HepG2 (cell line): ENCODE measurements around the gene CA14. TPM values are rescaled to one million over a fixed set of nuclear protein-coding genes. Genes with fewer than 3 reads are reported as not detected.
A peak's percentile ranks its signal among the peaks of the same experiment; 100 is the strongest.

Source experiments
- ATAC-seq: fragments of 200-7000 bp; cut with Tn5 transposase; 3 replicates; pipeline ENCODE4 v1.9.1; 2020; ENCODE audit warnings: mild to moderate bottlenecking, moderate library complexity
- BruUV-seq: library from RNA; stranded (reverse); fragments of 400-500 nt; replicated peaks from 2 replicates; lab custom pipeline; 2021; lab: Mats Ljungman, UMichigan
- CTCF ChIA-PET: fragments of 300-600 bp; formaldehyde crosslinking; extraction: SDS; loops from one replicate; lab custom pipeline; 2021; ENCODE audit warnings: low total read pairs, inconsistent platforms, low intra/inter-chr PET ratio; lab: Yijun Ruan, JAX
- POLR2A ChIA-PET: fragments of 350-600 bp; sonication (Branson Sonifier 250); formaldehyde crosslinking; loops from one replicate; lab custom pipeline; 2020; ENCODE audit warnings: antibody characterized with exemption, inconsistent platforms; lab: Yijun Ruan, JAX
- DNase-seq: peaks from one replicate; pipeline ENCODE4 v3.0.0-alpha.2; 2015; ENCODE audit warnings: low spot score
- FAIRE-seq: peaks from 3 replicates; lab custom pipeline; 2011; peaks lifted over from hg19 to GRCh38; lab: Jason Lieb, UNC
- H2AFZ ChIP-seq: one replicate; pipeline ENCODE4 v1.6.1; 2011; ENCODE audit warnings: low read length, inconsistent platforms
- H3K27ac ChIP-seq: fragments of 300-600 bp; 3 replicates; pipeline ENCODE4 v1.8.0; 2011; ENCODE audit warnings: mixed run types, mild to moderate bottlenecking, mixed read lengths, low read length, inconsistent platforms; ENCODE audit not compliant: insufficient read depth; ENCODE audit errors: extremely low read length
- H3K27me3 ChIP-seq, 2 experiments: fragments of 200-600 bp in 1 of 2; 2 replicates in 1 of 2; 3 replicates in 1 of 2; pipeline versions ENCODE4 v1.6.0 to v1.8.0; 2011; ENCODE audit warnings: low read length in 2 of 2, mild to moderate bottlenecking in 2 of 2, moderate library complexity in 2 of 2, inconsistent platforms in 1 of 2; ENCODE audit not compliant: insufficient read depth in 2 of 2, control insufficient read depth in 1 of 2
- H3K36me3 ChIP-seq, 2 experiments: fragments of 200-600 bp in 1 of 2; replicated peaks in 1 of 2; 2 replicates in 1 of 2; 3 replicates in 1 of 2; pipeline versions ENCODE4 v1.5.1 to v1.8.0; 2011; ENCODE audit warnings: low read length in 2 of 2, inconsistent platforms in 1 of 2; ENCODE audit not compliant: insufficient read depth in 2 of 2, control insufficient read depth in 1 of 2
- H3K4me1 ChIP-seq: 2 replicates; pipeline ENCODE4 v1.5.1; 2012; ENCODE audit warnings: low read length, inconsistent platforms; ENCODE audit not compliant: insufficient read depth
- H3K4me2 ChIP-seq: 2 replicates; pipeline ENCODE4 v1.6.0; 2011; ENCODE audit warnings: low read depth, low read length, inconsistent platforms
- H3K4me3 ChIP-seq, 3 experiments: fragments of 200-600 bp in 1 of 3; sonication (generic), shearing (Covaris generic) in 1 of 3; replicated peaks in 1 of 3; 2 replicates each; pipeline ENCODE4 v1.5.1; 2011 to 2016; ENCODE audit warnings: low read length in 3 of 3, inconsistent platforms in 2 of 3, low read depth in 2 of 3, mild to moderate bottlenecking in 2 of 3, control low read depth in 1 of 3, mixed read lengths in 1 of 3; ENCODE audit not compliant: insufficient read depth in 1 of 3
- H3K79me2 ChIP-seq: one replicate; pipeline ENCODE4 v1.6.1; 2011; ENCODE audit warnings: low read length, inconsistent platforms; ENCODE audit not compliant: insufficient read depth
- H3K9ac ChIP-seq: 2 replicates; pipeline ENCODE4 v1.6.0; 2011; ENCODE audit warnings: mild to moderate bottlenecking, low read depth, low read length, inconsistent platforms; ENCODE audit not compliant: insufficient read depth
- H3K9me3 ChIP-seq: 2 replicates; pipeline ENCODE4 v1.5.1; 2012; ENCODE audit warnings: mild to moderate bottlenecking, low read length
- H4K20me1 ChIP-seq: 2 replicates; pipeline ENCODE4 v1.6.0; 2011; ENCODE audit warnings: inconsistent platforms, mild to moderate bottlenecking, low read length, moderate library complexity; ENCODE audit not compliant: insufficient read depth
- ATRX ChIP-seq: sonication (generic); formaldehyde crosslinking; IDR thresholded peaks from 2 replicates; pipeline ENCODE4 v1.4.0; 2020; ENCODE audit warnings: missing genetic modification reagents, borderline replicate concordance
- HNF1A ChIP-seq, 2 experiments: sonication (generic) in 1 of 2; formaldehyde crosslinking in 1 of 2; IDR thresholded peaks; 2 replicates each; pipeline versions ENCODE4 v1.4.0 to v1.6.1; 2016 to 2020; ENCODE audit warnings: borderline replicate concordance in 1 of 2, low read depth in 1 of 2, mild to moderate bottlenecking in 1 of 2, missing genetic modification reagents in 1 of 2
- HNF4A ChIP-seq: sonication (generic); formaldehyde crosslinking; IDR thresholded peaks from 2 replicates; pipeline ENCODE4 v1.4.0; 2020; ENCODE audit warnings: missing genetic modification reagents
- ISL2 ChIP-seq: sonication (generic); formaldehyde crosslinking; IDR thresholded peaks from 2 replicates; pipeline ENCODE4 v1.5.0; 2020; ENCODE audit warnings: missing genetic modification reagents
- MXI1 ChIP-seq: IDR thresholded peaks from 3 replicates; pipeline ENCODE4 v1.6.1; 2012; ENCODE audit warnings: low read depth, low read length, inconsistent platforms, borderline replicate concordance
- NFYC ChIP-seq: IDR thresholded peaks from 2 replicates; pipeline ENCODE4 v1.6.1; 2016; ENCODE audit warnings: missing genetic modification reagents, missing compliant biosample characterization
- SMAD3 ChIP-seq: sonication (generic); formaldehyde crosslinking; IDR thresholded peaks from 2 replicates; pipeline ENCODE4 v1.4.0; 2020; ENCODE audit warnings: missing genetic modification reagents
- SP2 ChIP-seq: sonication (generic); formaldehyde crosslinking; IDR thresholded peaks from 2 replicates; pipeline ENCODE4 v1.5.1; 2020; ENCODE audit warnings: mild to moderate bottlenecking, missing genetic modification reagents
- ZFP90 ChIP-seq: sonication (generic); formaldehyde crosslinking; IDR thresholded peaks from 2 replicates; pipeline ENCODE4 v1.8.0; 2022; ENCODE audit warnings: missing genetic modification reagents, mild to moderate bottlenecking, inconsistent platforms, borderline replicate concordance
- ZNF18 ChIP-seq: sonication (generic); formaldehyde crosslinking; IDR thresholded peaks from 2 replicates; pipeline ENCODE4 v1.8.0; 2022; ENCODE audit warnings: mild to moderate bottlenecking, missing genetic modification reagents; ENCODE audit not compliant: insufficient replicate concordance
- ZNF598 ChIP-seq: sonication (generic); formaldehyde crosslinking; IDR thresholded peaks from 2 replicates; pipeline ENCODE4 v1.5.1; 2020; ENCODE audit warnings: mild to moderate bottlenecking, missing genetic modification reagents, borderline replicate concordance
- ZNF768 ChIP-seq: sonication (generic); formaldehyde crosslinking; IDR thresholded peaks from 2 replicates; pipeline ENCODE4 v1.4.0; 2020; ENCODE audit warnings: missing genetic modification reagents
- WGBS: methylation state at CpG from one replicate; pipeline ENCODE4 v1.1.6; 2017; ENCODE audit warnings: low lambda C conversion rate; 5-methylcytosine and 5-hydroxymethylcytosine counted together
- in situ Hi-C: cut with HindIII; loops from 2 replicates; pipeline ENCODE4 v1.10.0; 2017; ENCODE audit warnings: low pct_unique_long_range_greater_than_20kb; ENCODE audit not compliant: extremely low pct_ligation_motif_present
- intact Hi-C: fragments of 100-400 bp; cut with micrococcal nuclease; formaldehyde crosslinking; loops from one replicate; pipeline ENCODE4 v1.10.0; 2022; ENCODE audit not compliant: unreplicated experiment
- polyA plus RNA-seq, 8 experiments: library from polyadenylated mRNA; depleted of rRNA in 3 of 8; stranded (reverse) in 7 of 8; unstranded in 1 of 8; fragments of >200 nt; fragmentation: Illumina TruSeq in 4 of 8; extraction: Trizol in 4 of 8; gene quantifications; 2 replicates each; pipeline versions ENCODE4 v1.2.1 to v1.2.3, GENCODE V29; 2011 to 2016; ENCODE audit warnings: low read depth in 4 of 8, missing spikeins in 1 of 8, mixed read lengths in 1 of 8; ENCODE audit not compliant: insufficient read depth in 1 of 8
- total RNA-seq, 5 experiments: library from RNA; depleted of rRNA; stranded (reverse); fragments of >200 nt; fragmentation: Illumina TruSeq; extraction: Trizol; gene quantifications; 2 replicates each; pipeline ENCODE4 v1.2.3, GENCODE V29; 2016; ENCODE audit warnings: low read depth in 1 of 5

The CA14 gene
- total and polyA plus RNA-seq, 2 of the 13 experiments (the other 11 are each of a cell fraction or from before 2014, with no cell fraction given) = 2.4 to 8.5 TPM

- TF ChIP-seq ZNF18 = peak; percentile 76
- TF ChIP-seq ZNF768 (CRISPR knock-in tag) = peak; percentile 52; the same call in 1 of the 2 replicates
- TF ChIP-seq SMAD3 (CRISPR knock-in tag) = 0 out of 2 replicates have a peak, but pooled peaks have one; percentile 45
- TF ChIP-seq NFYC (CRISPR knock-in tag) = peak; percentile 97
Measured at GRCh38 chr1:150235852-150236613, 21.5 kb upstream of the CA14 start, which contains the start of gene ANP32E (continued).

- Histone ChIP-seq H3K27me3 (no peaks in the 10 kb centered on the region; a peak in 2 of 5 replicates), H3K79me2 (peaks cover 36% of the 10 kb centered on the region), H3K36me3 (no peaks in the 10 kb centered on the region), H3K4me3 (peak overlapping the region; percentile 55 to 84 (median 70)), H3K9ac (peak overlapping the region; percentile 73), H4K20me1 (no peaks in the 10 kb centered on the region), H3K9me3 (no peaks in the 10 kb centered on the region), H3K4me2 (peak overlapping the region; percentile 93), H3K27ac (peak overlapping the region; percentile 80), H2AFZ (peak overlapping the region; percentile 69), H3K4me1 (peaks cover 31% of the 10 kb centered on the region)
- intact Hi-C loops = no loop called here
- DNase-seq = no peak
- no peak for ATAC-seq
- ChIA-PET POLR2A (no interaction called here), CTCF (no interaction called here)
- 68% methylated on average over 10 of the region's 10 CpGs for WGBS
- no TSS peak for BruUV-seq
- in situ Hi-C loops = no loop called here
- FAIRE-seq = no peak
- TF ChIP-seq ATRX (CRISPR knock-in tag) = no peak
- TF ChIP-seq ZNF598 (CRISPR knock-in tag) = no peak
- no peak for TF ChIP-seq SP2
- TF ChIP-seq MXI1 = no peak
- TF ChIP-seq HNF1A (IDR thresholded peaks at IDR 0.05; ENCODE audit: low read depth) = no peak
- no peak for TF ChIP-seq HNF1A (CRISPR knock-in tag; IDR thresholded peaks at IDR 0.05; ENCODE audit: borderline replicate concordance)
- 0 out of 2 replicates have a peak, but pooled peaks have one; percentile 18 for TF ChIP-seq ISL2 (CRISPR knock-in tag)
- TF ChIP-seq ZFP90 (CRISPR knock-in tag) = no peak
- no peak for TF ChIP-seq HNF4A (CRISPR knock-in tag)
Measured at GRCh38 chr1:150236614-150237100, 20.9 kb upstream of the CA14 start.
